ENCODE results near the gene KISS1R.

DNA sequence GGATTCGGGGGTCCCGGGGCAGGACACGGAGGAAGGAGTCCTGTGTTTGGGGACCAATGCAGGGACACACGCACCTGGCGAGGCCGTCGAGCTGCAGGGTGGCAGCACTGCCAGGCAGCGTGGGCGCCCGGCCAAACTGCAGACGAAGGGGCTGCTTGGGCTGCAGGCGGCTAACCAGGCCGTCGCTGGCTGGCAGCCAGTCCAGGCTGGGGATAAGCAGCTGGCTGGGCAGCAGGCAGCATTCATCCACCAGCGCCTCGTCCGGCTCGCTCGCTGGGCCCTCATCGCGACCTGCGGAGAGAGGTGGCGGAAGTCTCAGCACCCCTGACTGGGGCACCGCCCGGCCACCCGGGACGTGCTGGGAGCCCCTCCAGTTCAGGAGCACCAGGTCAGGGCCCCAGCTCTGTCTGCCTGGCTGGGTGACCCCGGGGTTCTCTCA is 46.2 kb upstream of the KISS1R start:
- no peak for TF ChIP-seq CTCF (IDR thresholded peaks at IDR 0.05)
- no peak for TF ChIP-seq POLR2A (IDR thresholded peaks at IDR 0.05)
